HEK293 (cell line): ENCODE measurements around the gene KRT27.

Source experiments
- CTCF ChIA-PET: fragments of 350-600 bp; formaldehyde crosslinking; extraction: SDS; loops from one replicate; lab custom pipeline; 2021; ENCODE audit warnings: antibody characterized with exemption; lab: Yijun Ruan, JAX
- POLR2A ChIA-PET: fragments of 300-600 bp; formaldehyde crosslinking; extraction: SDS; loops from one replicate; lab custom pipeline; 2020; ENCODE audit warnings: antibody characterized with exemption, inconsistent platforms; lab: Yijun Ruan, JAX
- H3K27ac ChIP-seq: fragments of 200-500 bp; sonication (Bioruptor generic); 2 replicates; pipeline ENCODE4 v1.5.1; 2014; ENCODE audit warnings: low read depth, low read length, control low read depth, inconsistent platforms; ENCODE audit errors: extremely low read depth
- H3K36me3 ChIP-seq, 2 experiments: fragments of 200-500 bp in 1 of 2; sonication (Bioruptor generic) in 1 of 2; 1 replicate in 1 of 2; 2 replicates in 1 of 2; pipeline ENCODE4 v1.5.1; 2014 to 2017; ENCODE audit warnings: inconsistent platforms in 2 of 2, low read length in 2 of 2; ENCODE audit not compliant: control insufficient read depth in 2 of 2, insufficient read depth in 1 of 2
- H3K4me1 ChIP-seq: fragments of 200-500 bp; sonication (Bioruptor generic); 2 replicates; pipeline ENCODE4 v1.5.1; 2014; ENCODE audit warnings: mild to moderate bottlenecking, low read length, inconsistent platforms; ENCODE audit not compliant: control insufficient read depth, insufficient read depth
- H3K4me3 ChIP-seq: 2 replicates; pipeline ENCODE4 v1.5.1; 2011; ENCODE audit warnings: low read depth, mild to moderate bottlenecking, control low read depth, low read length, moderate library complexity
- H3K9me3 ChIP-seq: fragments of 200-500 bp; sonication (Bioruptor generic); 2 replicates; pipeline ENCODE4 v1.5.1; 2014; ENCODE audit warnings: low read depth, low read length, inconsistent platforms; ENCODE audit not compliant: control insufficient read depth, insufficient read depth
- FEZF1 ChIP-seq: fragments of 450-650 bp; formaldehyde crosslinking; IDR thresholded peaks from 2 replicates; pipeline ENCODE4 v1.5.1; 2016; ENCODE audit warnings: missing biosample characterization, missing genetic modification characterization
- HIC1 ChIP-seq: fragments of 450-650 bp; formaldehyde crosslinking; IDR thresholded peaks from 2 replicates; pipeline ENCODE4 v1.5.1; 2016; ENCODE audit warnings: missing biosample characterization, missing genetic modification characterization
- SCRT2 ChIP-seq: fragments of 450-650 bp; formaldehyde crosslinking; IDR thresholded peaks from 2 replicates; pipeline ENCODE4 v1.5.1; 2016; ENCODE audit warnings: missing biosample characterization, missing genetic modification characterization
- ZBTB20 ChIP-seq: fragments of 450-650 bp; formaldehyde crosslinking; IDR thresholded peaks from 2 replicates; pipeline ENCODE4 v1.5.1; 2016; ENCODE audit warnings: missing biosample characterization, missing genetic modification characterization
- ZEB2 ChIP-seq: fragments of 450-650 bp; formaldehyde crosslinking; IDR thresholded peaks from 2 replicates; pipeline ENCODE4 v1.5.1; 2016; ENCODE audit warnings: missing biosample characterization, missing genetic modification characterization
- ZNF148 ChIP-seq: fragments of 450-650 bp; formaldehyde crosslinking; IDR thresholded peaks from 2 replicates; pipeline ENCODE4 v1.5.0; 2017; ENCODE audit warnings: missing biosample characterization, missing genetic modification characterization, borderline replicate concordance
- ZNF248 ChIP-seq: fragments of 450-650 bp; formaldehyde crosslinking; IDR thresholded peaks from 2 replicates; pipeline ENCODE4 v1.5.1; 2017; ENCODE audit warnings: missing biosample characterization, missing genetic modification characterization
- ZNF354C ChIP-seq: fragments of 450-650 bp; formaldehyde crosslinking; IDR thresholded peaks from 2 replicates; pipeline ENCODE4 v1.5.1; 2016; ENCODE audit warnings: missing biosample characterization, missing genetic modification characterization, low read depth, borderline replicate concordance
- ZNF623 ChIP-seq: fragments of 450-650 bp; formaldehyde crosslinking; IDR thresholded peaks from 2 replicates; pipeline ENCODE4 v1.5.1; 2016; ENCODE audit warnings: missing biosample characterization, missing genetic modification characterization
- ZNF670 ChIP-seq: fragments of 450-650 bp; formaldehyde crosslinking; IDR thresholded peaks from 2 replicates; pipeline ENCODE4 v1.5.1; 2016; ENCODE audit warnings: missing biosample characterization, missing genetic modification characterization, low read depth
- TF ChIP-seq, protein P1 (sequence below): fragments of 450-650 bp; formaldehyde crosslinking; IDR thresholded peaks from 2 replicates; pipeline ENCODE4 v1.5.1; 2017; ENCODE audit warnings: missing biosample characterization, missing genetic modification characterization
- TF ChIP-seq, protein P2 (sequence below): fragments of 450-650 bp; formaldehyde crosslinking; IDR thresholded peaks from 2 replicates; pipeline ENCODE4 v1.5.1; 2016; ENCODE audit warnings: missing biosample characterization, missing genetic modification characterization
- TF ChIP-seq, protein P3 (sequence below): fragments of 450-650 bp; formaldehyde crosslinking; IDR thresholded peaks from 2 replicates; pipeline ENCODE4; 2016; ENCODE audit warnings: missing biosample characterization, missing genetic modification characterization
- TF ChIP-seq, protein P4 (sequence below): fragments of 450-650 bp; formaldehyde crosslinking; IDR thresholded peaks from 2 replicates; pipeline ENCODE4 v1.5.1; 2016; ENCODE audit warnings: missing biosample characterization, missing genetic modification characterization, borderline replicate concordance

Gene KRT27

DNA sequence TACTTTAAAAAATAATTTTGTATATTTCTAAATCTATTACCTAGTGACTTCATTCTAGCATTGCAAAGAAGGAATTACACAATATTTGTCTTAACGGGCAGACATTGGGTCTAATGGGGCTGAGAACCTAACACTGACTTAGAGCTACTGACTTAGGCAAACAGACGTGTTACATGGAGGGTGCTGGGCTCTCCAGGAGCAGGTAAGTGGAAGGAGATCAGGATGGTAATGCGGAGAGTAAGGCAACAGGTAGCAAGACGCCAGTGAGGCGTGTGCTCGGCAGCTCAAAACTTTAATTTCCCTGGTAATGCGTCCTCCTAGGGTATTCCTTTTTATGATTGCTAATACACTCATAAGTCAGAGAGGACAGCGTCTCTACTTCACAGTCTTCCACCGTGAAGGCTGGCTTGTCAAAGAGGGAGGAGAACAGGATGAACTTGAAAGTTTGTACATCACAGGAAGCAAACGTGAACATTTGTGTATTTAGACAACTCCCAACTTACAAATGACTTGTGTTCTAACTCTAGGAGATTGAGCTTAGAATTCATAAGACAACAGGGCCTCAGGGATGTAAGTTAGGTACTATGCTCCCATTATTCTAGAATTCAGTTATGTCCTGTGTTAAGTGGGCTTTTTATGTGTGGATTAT, 12.8 kb upstream of the KRT27 start:
- ChIA-PET POLR2A (no interaction called here), CTCF (interaction anchor here (0.6 to 1.5 kb wide), 6 partner anchors 175 to 868 kb away, joined by 3 to 5 read pairs (median 3); no protein-coding TSS in a partner anchor)

GRCh38 chr17:40794466-40794865, 12.1 kb upstream of the KRT27 start:
- POLR2A ChIA-PET: no interaction called here
- TF ChIP-seq ZNF148 (tag by site-specific recombination): no peak
- TF ChIP-seq, protein P1, sequence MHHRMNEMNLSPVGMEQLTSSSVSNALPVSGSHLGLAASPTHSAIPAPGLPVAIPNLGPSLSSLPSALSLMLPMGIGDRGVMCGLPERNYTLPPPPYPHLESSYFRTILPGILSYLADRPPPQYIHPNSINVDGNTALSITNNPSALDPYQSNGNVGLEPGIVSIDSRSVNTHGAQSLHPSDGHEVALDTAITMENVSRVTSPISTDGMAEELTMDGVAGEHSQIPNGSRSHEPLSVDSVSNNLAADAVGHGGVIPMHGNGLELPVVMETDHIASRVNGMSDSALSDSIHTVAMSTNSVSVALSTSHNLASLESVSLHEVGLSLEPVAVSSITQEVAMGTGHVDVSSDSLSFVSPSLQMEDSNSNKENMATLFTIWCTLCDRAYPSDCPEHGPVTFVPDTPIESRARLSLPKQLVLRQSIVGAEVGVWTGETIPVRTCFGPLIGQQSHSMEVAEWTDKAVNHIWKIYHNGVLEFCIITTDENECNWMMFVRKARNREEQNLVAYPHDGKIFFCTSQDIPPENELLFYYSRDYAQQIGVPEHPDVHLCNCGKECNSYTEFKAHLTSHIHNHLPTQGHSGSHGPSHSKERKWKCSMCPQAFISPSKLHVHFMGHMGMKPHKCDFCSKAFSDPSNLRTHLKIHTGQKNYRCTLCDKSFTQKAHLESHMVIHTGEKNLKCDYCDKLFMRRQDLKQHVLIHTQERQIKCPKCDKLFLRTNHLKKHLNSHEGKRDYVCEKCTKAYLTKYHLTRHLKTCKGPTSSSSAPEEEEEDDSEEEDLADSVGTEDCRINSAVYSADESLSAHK: no peak
- TF ChIP-seq HIC1: no peak
- no peak for TF ChIP-seq ZNF670 (tag by site-specific recombination)
- no peak for TF ChIP-seq ZEB2 (tag by site-specific recombination)
- TF ChIP-seq, protein P2, sequence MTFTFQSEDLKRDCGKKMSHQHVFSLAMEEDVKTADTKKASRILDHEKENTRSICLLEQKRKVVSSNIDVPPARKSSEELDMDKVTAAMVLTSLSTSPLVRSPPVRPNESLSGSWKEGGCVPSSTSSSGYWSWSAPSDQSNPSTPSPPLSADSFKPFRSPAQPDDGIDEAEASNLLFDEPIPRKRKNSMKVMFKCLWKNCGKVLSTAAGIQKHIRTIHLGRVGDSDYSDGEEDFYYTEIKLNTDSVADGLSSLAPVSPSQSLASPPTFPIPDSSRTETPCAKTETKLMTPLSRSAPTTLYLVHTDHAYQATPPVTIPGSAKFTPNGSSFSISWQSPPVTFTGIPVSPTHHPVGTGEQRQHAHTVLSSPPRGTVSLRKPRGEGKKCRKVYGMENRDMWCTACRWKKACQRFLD: no peak
- TF ChIP-seq, protein P3, sequence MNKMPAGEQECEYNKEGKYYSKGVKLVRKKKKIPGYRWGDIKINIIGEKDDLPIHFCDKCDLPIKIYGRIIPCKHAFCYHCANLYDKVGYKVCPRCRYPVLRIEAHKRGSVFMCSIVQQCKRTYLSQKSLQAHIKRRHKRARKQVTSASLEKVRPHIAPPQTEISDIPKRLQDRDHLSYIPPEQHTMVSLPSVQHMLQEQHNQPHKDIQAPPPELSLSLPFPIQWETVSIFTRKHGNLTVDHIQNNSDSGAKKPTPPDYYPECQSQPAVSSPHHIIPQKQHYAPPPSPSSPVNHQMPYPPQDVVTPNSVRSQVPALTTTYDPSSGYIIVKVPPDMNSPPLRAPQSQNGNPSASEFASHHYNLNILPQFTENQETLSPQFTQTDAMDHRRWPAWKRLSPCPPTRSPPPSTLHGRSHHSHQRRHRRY (tag by site-specific recombination): no peak
- no peak for TF ChIP-seq ZBTB20 (tag by site-specific recombination)
- TF ChIP-seq ZNF623 (tag by site-specific recombination): no peak
- TF ChIP-seq FEZF1: no peak
- TF ChIP-seq ZNF354C (tag by site-specific recombination): no peak
- TF ChIP-seq, protein P4, sequence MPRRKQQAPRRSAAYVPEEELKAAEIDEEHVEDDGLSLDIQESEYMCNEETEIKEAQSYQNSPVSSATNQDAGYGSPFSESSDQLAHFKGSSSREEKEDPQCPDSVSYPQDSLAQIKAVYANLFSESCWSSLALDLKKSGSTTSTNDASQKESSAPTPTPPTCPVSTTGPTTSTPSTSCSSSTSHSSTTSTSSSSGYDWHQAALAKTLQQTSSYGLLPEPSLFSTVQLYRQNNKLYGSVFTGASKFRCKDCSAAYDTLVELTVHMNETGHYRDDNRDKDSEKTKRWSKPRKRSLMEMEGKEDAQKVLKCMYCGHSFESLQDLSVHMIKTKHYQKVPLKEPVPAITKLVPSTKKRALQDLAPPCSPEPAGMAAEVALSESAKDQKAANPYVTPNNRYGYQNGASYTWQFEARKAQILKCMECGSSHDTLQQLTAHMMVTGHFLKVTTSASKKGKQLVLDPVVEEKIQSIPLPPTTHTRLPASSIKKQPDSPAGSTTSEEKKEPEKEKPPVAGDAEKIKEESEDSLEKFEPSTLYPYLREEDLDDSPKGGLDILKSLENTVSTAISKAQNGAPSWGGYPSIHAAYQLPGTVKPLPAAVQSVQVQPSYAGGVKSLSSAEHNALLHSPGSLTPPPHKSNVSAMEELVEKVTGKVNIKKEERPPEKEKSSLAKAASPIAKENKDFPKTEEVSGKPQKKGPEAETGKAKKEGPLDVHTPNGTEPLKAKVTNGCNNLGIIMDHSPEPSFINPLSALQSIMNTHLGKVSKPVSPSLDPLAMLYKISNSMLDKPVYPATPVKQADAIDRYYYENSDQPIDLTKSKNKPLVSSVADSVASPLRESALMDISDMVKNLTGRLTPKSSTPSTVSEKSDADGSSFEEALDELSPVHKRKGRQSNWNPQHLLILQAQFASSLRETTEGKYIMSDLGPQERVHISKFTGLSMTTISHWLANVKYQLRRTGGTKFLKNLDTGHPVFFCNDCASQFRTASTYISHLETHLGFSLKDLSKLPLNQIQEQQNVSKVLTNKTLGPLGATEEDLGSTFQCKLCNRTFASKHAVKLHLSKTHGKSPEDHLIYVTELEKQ (tag by site-specific recombination): no peak
- TF ChIP-seq, all 188 proteins: peak for 0
- CTCF ChIA-PET: interaction anchor here (0.8 to 1.5 kb wide), 3 partner anchors 175 to 754 kb away, joined by 3 to 4 read pairs (median 3); no protein-coding TSS in a partner anchor
- Histone ChIP-seq H3K36me3 (no peaks in the 10 kb centered on the region), H3K9me3 (no peaks in the 10 kb centered on the region), H3K4me3 (no peak overlapping the region), H3K27ac (no peak overlapping the region), H3K4me1 (no peaks in the 10 kb centered on the region)

More for the DNA sequence above, 12.8 kb upstream of the KRT27 start:
- H3K4me1 ChIP-seq: no peaks in the 10 kb centered on the region
- H3K4me3 ChIP-seq: no peak overlapping the region
- TF ChIP-seq SCRT2 (tag by site-specific recombination) (peak; percentile 59), ZNF248 (tag by site-specific recombination) (no peak)
- no peaks in the 10 kb centered on the region for H3K9me3 ChIP-seq
- no peaks in the 10 kb centered on the region for H3K36me3 ChIP-seq
- no peak overlapping the region for H3K27ac ChIP-seq
